ENCODE data around the gene KLHL7. TPM values are rescaled to one million over a fixed set of nuclear protein-coding genes. Genes with fewer than 3 reads are reported as not detected.

KLHL7 gene
- total and polyA plus RNA-seq, 9 of the 15 experiments (the other 6 are each of a cell fraction or from before 2014, with no cell fraction given): 4.2 to 63.1 (median 32.3) TPM

DNA sequence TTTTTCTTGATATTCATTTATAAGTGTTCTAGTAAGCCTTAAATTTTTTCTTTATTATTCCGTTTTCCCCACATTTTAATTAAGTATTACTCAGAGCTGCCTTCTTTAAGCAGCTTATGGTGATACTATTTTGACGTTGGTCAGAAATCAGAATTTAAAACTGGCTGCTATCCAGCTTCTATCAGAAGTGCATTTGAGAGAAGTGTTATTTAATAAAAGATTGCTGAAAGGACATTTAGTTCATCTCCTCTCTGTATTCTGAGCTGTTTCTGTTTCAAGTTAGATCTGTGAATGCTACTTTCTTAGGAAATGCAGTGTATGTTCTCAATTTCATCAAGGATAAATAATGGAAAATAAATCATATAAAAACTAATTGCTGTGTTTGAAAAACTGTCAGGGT lies 17.4 kb downstream of the KLHL7 start:
- no TSS peak for BruUV-seq (replicated peaks)

More for the DNA sequence above, 17.4 kb downstream of the KLHL7 start:
- ATAC-seq (no peak), DNase-seq (ENCODE audit: extremely low read depth in 1 of 4, low spot score in 3 of 4) (no peak), FAIRE-seq (no peak)
- in situ Hi-C loops (cut with MboI) (no loop called here), intact Hi-C loops (cut with micrococcal nuclease) (no loop called here)
- no peak for TF ChIP-seq SMAD3 (CRISPR knock-in tag; conservative IDR thresholded peaks at IDR 0.05)
- no peak for TF ChIP-seq STAT5B (CRISPR knock-in tag; IDR thresholded peaks at IDR 0.05)
- TF ChIP-seq CC2D1A (IDR thresholded peaks at IDR 0.05): no peak
- TF ChIP-seq SRSF9 (IDR thresholded peaks at IDR 0.05; ENCODE audit: borderline replicate concordance, low read depth, low read length): no peak
- TF ChIP-seq, protein P1, sequence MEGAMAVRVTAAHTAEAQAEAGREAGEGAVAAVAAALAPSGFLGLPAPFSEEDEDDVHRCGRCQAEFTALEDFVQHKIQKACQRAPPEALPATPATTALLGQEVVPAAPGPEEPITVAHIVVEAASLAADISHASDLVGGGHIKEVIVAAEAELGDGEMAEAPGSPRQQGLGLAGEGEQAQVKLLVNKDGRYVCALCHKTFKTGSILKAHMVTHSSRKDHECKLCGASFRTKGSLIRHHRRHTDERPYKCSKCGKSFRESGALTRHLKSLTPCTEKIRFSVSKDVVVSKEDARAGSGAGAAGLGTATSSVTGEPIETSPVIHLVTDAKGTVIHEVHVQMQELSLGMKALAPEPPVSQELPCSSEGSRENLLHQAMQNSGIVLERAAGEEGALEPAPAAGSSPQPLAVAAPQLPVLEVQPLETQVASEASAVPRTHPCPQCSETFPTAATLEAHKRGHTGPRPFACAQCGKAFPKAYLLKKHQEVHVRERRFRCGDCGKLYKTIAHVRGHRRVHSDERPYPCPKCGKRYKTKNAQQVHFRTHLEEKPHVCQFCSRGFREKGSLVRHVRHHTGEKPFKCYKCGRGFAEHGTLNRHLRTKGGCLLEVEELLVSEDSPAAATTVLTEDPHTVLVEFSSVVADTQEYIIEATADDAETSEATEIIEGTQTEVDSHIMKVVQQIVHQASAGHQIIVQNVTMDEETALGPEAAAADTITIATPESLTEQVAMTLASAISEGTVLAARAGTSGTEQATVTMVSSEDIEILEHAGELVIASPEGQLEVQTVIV (CRISPR knock-in tag; IDR thresholded peaks at IDR 0.05; ENCODE audit: borderline replicate concordance): no peak
- no peak for TF ChIP-seq MYC (IDR thresholded peaks at IDR 0.05; ENCODE audit: low read depth, low read length)
- no peak for TF ChIP-seq MYC (CRISPR knock-in tag; IDR thresholded peaks at IDR 0.05; ENCODE audit: borderline replicate concordance, low read depth)
- no peak for TF ChIP-seq NFE2 (IDR thresholded peaks at IDR 0.05; ENCODE audit: low read depth)
- no peak for TF ChIP-seq CBX2 (IDR thresholded peaks at IDR 0.05; ENCODE audit: insufficient read depth, low read length, poor library complexity, severe bottlenecking)
- no peak for TF ChIP-seq CAMTA2 (CRISPR knock-in tag; conservative IDR thresholded peaks at IDR 0.05)
- ChIA-PET POLR2A (no interaction called here), CTCF (ENCODE audit: low intra/inter-chr PET ratio) (no interaction called here)
- 38% methylated on average over 2 of the region's 2 CpGs for WGBS (ENCODE audit: insufficient coverage, low coverage, missing lambda C conversion rate)
- Histone ChIP-seq H3K4me3 (no peak overlapping the region), H3K79me2 (ENCODE audit: control insufficient read depth, insufficient read depth, low read length) (no peaks in the 10 kb centered on the region), H3K4me1 (replicated peaks in 1 of 2; ENCODE audit: control insufficient read depth in 2 of 2, insufficient read depth in 2 of 2, low read length in 2 of 2) (no peaks in the 10 kb centered on the region), H3K36me3 (ENCODE audit: control insufficient read depth, insufficient read depth, low read length) (peaks cover 9% of the 10 kb centered on the region; the same call in 1 of the 3 replicates), H3K9ac (ENCODE audit: insufficient read depth in 1 of 2, low read depth in 2 of 2, low read length in 2 of 2) (no peak overlapping the region), H3K27ac (ENCODE audit: extremely low read depth, low read depth, low read length) (no peak overlapping the region), H4K20me1 (replicated peaks; ENCODE audit: control insufficient read depth, insufficient read depth, low read length) (no peaks in the 10 kb centered on the region), H3K9me1 (ENCODE audit: control insufficient read depth, insufficient read depth, low read length) (no peaks in the 10 kb centered on the region), H3K9me3 (replicated peaks; ENCODE audit: control insufficient read depth, insufficient read depth, low read depth, low read length) (no peaks in the 10 kb centered on the region), H2AFZ (ENCODE audit: low read depth, low read length) (no peak overlapping the region), H3K27me3 (ENCODE audit: control insufficient read depth in 2 of 2, insufficient read depth in 2 of 2, low read length in 2 of 2) (no peaks in the 10 kb centered on the region), H3K4me2 (ENCODE audit: insufficient read depth, low read length) (no peak overlapping the region)

Data from K562 (cell line).